GM19395 (cell line): Measurements from ENCODE around the gene CEACAM21.

Experiments
- ATAC-seq: cut with Tn5 transposase; IDR thresholded peaks from one replicate; pipeline ENCODE4 v1.9.1; 2021; ENCODE audit warnings: mild to moderate bottlenecking, moderate library complexity; ENCODE audit not compliant: unreplicated experiment

CEACAM21 gene

DNA sequence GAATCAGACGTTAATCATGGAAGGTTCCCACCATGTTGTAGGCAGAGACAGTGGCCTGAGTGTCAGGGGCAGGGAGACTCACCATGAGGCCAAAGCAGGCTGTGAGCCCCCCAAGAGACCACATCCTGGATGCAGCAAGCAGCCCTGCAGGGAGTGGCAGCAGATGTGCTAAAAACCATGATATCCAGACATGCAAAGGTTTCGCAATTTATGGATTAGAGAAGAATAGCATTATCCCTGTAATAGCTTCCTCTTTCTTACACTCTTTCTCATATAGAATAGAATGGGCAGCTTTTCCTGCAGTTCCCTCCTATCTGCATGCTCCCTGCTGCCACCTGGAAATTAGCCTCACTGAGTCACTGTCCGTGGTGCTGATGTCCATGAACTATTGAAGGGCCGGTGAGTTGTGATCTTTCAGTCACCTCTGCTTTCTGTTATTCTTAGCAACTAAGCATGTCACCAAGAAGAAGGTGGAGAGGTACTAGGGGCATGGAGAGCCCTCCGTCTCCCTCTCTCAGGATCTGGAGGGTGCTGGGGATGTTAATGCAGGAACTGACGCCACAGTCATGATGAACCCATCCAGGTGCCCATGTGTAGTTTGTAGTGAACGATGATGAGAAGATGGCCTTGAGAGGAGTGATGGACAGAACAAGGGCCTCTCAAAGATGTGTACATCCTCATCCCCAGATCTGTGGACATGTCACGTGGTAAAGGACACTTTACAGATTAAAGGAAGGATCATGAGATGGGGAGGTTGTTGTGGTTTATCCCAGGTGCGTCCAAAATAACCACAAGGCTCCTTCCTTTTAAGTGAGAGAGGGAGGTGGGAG is 41.0 kb downstream of the CEACAM21 start:
- ATAC-seq: no peak

DNA sequence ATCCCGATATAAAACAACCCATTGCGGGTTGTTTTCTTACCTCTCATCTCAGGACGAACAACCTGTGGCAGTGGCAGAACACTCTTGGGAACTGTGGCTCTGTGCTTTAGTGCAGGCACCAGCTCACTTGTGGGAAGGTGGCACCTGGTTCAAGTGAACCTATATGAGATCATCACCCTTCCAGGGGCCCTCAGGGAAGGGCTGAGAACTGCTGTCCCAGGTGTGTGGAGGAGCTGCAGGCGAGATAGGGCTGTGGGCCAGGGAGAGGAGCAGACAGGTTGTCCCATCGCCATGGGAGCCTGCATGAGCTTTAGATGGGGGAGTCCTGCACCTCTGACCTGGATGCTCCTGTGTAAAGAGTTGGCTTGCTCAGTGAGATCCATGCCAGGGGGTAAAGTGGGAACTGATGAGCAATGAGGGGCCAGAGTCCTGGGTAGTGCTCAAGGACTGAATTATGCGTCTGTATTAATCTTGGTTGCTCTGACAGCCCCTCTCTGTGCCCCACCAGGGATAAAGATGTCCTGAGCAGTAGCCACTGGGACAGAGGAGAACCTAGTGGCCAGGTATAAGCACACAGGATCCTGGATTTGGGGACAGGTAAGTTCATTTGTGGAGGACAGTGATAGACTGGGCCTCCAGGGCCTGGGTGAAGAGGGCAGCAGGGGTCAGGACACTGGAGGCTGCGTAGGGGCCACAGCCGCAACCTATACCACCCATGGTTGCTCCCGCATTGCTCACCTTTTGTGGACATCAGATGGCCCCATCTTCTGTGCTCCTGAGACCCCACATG is 42.2 kb downstream of the CEACAM21 start:
- ATAC-seq: no peak

- no peak for ATAC-seq
Measured at GRCh38 chr19:41619018-41619556, 43.1 kb downstream of the CEACAM21 start.

DNA sequence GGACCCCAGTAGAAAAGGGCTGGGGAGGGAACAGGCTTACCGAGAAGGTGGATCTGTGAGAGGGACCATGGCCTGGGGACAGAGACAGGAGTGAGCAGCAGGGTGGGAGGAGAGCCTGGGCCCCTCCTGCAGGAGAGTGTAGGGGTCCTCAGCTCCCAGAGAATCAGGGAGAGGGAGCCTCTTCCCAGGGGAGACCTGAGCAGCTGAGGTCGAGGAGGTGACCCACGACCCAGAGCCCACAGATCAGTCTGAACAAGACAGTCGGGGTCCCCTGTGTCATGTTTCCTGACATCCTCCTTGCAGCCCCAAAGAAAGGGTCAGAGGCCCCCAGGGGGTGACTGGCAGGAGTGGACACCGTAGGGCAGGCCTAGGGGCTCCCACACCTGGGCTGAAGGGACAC is 44.2 kb downstream of the CEACAM21 start:
- ATAC-seq: no peak

GRCh38 chr19:41621226-41621625 is 45.3 kb downstream of the CEACAM21 start:
- no peak for ATAC-seq

GRCh38 chr19:41621654-41622053 is 45.7 kb downstream of the CEACAM21 start:
- no peak for ATAC-seq

DNA sequence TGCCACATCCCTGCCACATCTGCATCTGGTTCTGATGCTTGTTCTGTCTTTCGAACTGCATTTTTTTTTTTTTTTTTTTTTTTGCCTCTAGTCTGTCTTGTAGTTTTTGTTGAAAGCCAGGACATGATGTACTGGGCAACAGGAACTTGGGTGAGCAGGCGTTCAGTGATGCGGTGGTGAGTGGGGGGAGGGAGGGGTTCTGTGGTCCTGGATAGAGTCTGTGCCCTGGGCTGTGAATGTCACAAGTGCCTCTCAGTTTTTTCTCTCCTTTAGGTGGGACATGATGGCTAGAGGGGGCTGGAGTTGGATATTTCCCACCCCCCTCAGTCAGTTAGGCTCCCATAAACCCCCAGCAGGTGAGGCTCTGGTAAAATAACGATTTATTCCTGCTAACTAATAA is 47.4 kb downstream of the CEACAM21 start:
- no peak for ATAC-seq

DNA sequence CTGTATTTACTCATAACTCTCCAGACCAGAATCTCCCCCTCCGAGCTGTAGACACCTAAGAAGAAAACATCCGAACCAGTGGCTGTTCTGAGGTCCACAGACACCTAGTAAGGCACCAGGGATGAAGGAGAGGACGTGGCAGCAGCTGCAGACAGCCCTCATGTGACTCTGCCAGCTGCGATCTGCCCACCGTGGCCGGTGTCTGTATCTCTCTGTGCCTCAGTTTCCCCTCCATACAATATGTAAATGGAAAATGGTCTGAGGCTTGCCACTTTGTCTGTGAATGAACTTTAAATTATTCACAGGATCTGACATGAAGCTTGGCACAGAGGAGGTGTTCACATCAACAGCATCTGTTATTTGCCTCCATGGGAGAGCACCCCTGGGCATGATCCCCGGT is 48.5 kb downstream of the CEACAM21 start:
- no peak for ATAC-seq

GRCh38 chr19:41624937-41625336 is 49.0 kb downstream of the CEACAM21 start:
- ATAC-seq: no peak

DNA sequence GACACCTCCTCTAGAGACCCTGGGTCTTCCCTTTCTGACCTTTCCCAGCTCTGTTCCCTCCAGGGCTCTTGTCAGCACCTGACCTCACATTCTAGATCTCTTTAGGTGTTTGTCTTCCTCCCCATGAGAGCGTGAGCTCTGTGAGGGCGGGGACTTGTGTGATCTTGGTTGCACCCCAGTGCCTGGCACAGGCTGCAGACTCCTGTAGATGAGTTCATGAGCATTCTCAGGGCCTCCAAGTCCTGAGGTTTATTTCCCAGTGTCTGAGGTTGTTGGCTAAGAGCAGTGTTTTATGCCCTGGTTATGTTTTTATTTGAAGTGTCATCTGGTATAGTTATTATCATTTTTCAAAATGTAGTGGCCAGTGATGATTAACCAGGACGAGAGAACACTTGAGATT is 50.3 kb downstream of the CEACAM21 start:
- ATAC-seq: no peak

DNA sequence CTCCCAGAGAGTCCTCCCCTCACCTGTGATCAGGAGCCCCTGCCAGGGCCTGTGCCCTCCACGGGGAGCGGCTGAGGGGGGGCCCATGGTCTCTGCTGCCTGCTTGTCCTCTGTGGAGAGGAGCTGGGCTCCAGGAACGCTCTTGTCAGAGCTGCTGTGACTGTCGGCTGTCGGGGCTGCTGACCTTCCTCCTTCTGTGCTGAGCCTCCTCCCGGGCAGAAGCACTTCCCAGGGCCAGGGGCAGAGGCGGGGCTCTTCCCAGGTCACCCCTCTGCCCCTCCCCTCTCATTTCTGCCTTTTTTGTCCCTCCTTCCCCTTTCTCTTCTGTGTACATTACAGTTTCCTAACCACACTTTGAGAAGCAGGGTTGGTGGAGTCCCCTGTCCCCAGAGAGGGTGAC is 50.9 kb downstream of the CEACAM21 start, which contains the start of gene CEACAM4:
Gene CEACAM4, minus strand, starts transcription at position 198 of the 400 bp plus-strand sequence. Its CDS starts 111 bp downstream, at position 87.
- no peak for ATAC-seq

- no peak for ATAC-seq
Measured at GRCh38 chr19:41627966-41628675, 52.2 kb downstream of the CEACAM21 start.
